CD4-positive, alpha-beta T cell (primary cell): ENCODE data around the gene GLUL. TPM values are rescaled to one million over a fixed set of nuclear protein-coding genes. Genes with fewer than 3 reads are reported as not detected.

Experiments used
- ATAC-seq: fragments of 200-7000 bp; cut with Tn5 transposase; one replicate; pipeline ENCODE4 v1.10.0; 2022; ENCODE audit warnings: mild to moderate bottlenecking; ENCODE audit not compliant: poor library complexity
- CTCF ChIA-PET: fragments of 350-600 bp; sonication (Branson Sonifier 250); formaldehyde crosslinking; loops from one replicate; lab custom pipeline; 2021; ENCODE audit warnings: antibody characterized with exemption, inconsistent platforms; lab: Charles Lee
- POLR2A ChIA-PET: fragments of 350-600 bp; sonication (Branson Sonifier 250); formaldehyde crosslinking; loops from one replicate; lab custom pipeline; 2021; ENCODE audit warnings: antibody characterized with exemption, inconsistent platforms; lab: Charles Lee
- DNase-seq, 14 experiments: peaks; one replicate each; pipeline ENCODE4 v3.0.0-alpha.2; 2013 to 2020; ENCODE audit warnings: mixed read lengths in 2 of 14
- H3K27ac ChIP-seq, 2 donors: one replicate each; pipeline versions ENCODE4 v1.5.1 to v1.7.0; 2013; ENCODE audit warnings: low read length in 2 of 2, low read depth in 1 of 2, mild to moderate bottlenecking in 1 of 2
- H3K27me3 ChIP-seq, 2 experiments: 1 replicate in 1 of 2; 2 replicates in 1 of 2; pipeline versions ENCODE4 v1.6.1 to v1.7.0; 2013; ENCODE audit warnings: low read length in 2 of 2, control low read depth in 1 of 2, mild to moderate bottlenecking in 1 of 2, moderate library complexity in 1 of 2; ENCODE audit not compliant: insufficient read depth in 2 of 2, control insufficient read depth in 1 of 2
- H3K36me3 ChIP-seq: one replicate; pipeline ENCODE4 v1.6.1; 2013; ENCODE audit warnings: low read length, control low read depth; ENCODE audit not compliant: insufficient read depth
- H3K4me1 ChIP-seq: one replicate; pipeline ENCODE4 v1.6.1; 2013; ENCODE audit warnings: low read length, control low read depth; ENCODE audit not compliant: insufficient read depth
- H3K4me3 ChIP-seq: one replicate; pipeline ENCODE4 v1.5.1; 2013; ENCODE audit warnings: mild to moderate bottlenecking, low read length, moderate library complexity
- H3K9me3 ChIP-seq, 2 experiments: 1 replicate in 1 of 2; 2 replicates in 1 of 2; pipeline versions ENCODE4 v1.6.1 to v1.7.0; 2013; ENCODE audit warnings: low read length in 2 of 2, mild to moderate bottlenecking in 2 of 2, control low read depth in 1 of 2, moderate library complexity in 1 of 2; ENCODE audit not compliant: control insufficient read depth in 1 of 2, insufficient read depth in 1 of 2
- H3K27ac Mint-ChIP-seq: one replicate; pipeline ENCODE4 v1.8.0; 2020; ENCODE audit warnings: mixed read lengths
- H3K27me3 Mint-ChIP-seq: one replicate; pipeline ENCODE4 v1.8.0; 2021; ENCODE audit warnings: mixed read lengths
- H3K36me3 Mint-ChIP-seq: one replicate; pipeline ENCODE4 v1.8.0; 2021; ENCODE audit warnings: low read depth, mixed read lengths
- H3K4me1 Mint-ChIP-seq: one replicate; pipeline ENCODE4 v1.8.0; 2021; ENCODE audit warnings: low read depth, mixed read lengths
- H3K4me3 Mint-ChIP-seq: one replicate; pipeline ENCODE4 v1.8.0; 2020; ENCODE audit warnings: mild to moderate bottlenecking, mixed read lengths
- H3K9me3 Mint-ChIP-seq: one replicate; pipeline ENCODE4 v1.8.0; 2020; ENCODE audit warnings: mixed read lengths
- intact Hi-C, 2 experiments: fragments of 100-400 bp; cut with DNase I in 1 of 2; cut with micrococcal nuclease in 1 of 2; formaldehyde crosslinking; loops; one replicate each; pipeline versions ENCODE4 v1.15.1 to v1.9.0; 2023 to 2025; cut with DNase I, micrococcal nuclease
- total RNA-seq, 174 experiments: library from RNA in 2 of 174; stranded (reverse) in 2 of 174; gene quantifications; one replicate each; pipeline ENCODE4 v1.2.3 and lab custom pipeline; 2021 to 2026
- TF ChIP-seq, protein P1 (sequence below): fragments of 200-600 bp; IDR thresholded peaks from one replicate; pipeline ENCODE4 v1.8.0; 2022; ENCODE audit warnings: antibody characterized with exemption, mild to moderate bottlenecking

The GLUL gene
- total RNA-seq, 2 experiments from 2014 or later: 60.4 to 64.0 TPM

DNA sequence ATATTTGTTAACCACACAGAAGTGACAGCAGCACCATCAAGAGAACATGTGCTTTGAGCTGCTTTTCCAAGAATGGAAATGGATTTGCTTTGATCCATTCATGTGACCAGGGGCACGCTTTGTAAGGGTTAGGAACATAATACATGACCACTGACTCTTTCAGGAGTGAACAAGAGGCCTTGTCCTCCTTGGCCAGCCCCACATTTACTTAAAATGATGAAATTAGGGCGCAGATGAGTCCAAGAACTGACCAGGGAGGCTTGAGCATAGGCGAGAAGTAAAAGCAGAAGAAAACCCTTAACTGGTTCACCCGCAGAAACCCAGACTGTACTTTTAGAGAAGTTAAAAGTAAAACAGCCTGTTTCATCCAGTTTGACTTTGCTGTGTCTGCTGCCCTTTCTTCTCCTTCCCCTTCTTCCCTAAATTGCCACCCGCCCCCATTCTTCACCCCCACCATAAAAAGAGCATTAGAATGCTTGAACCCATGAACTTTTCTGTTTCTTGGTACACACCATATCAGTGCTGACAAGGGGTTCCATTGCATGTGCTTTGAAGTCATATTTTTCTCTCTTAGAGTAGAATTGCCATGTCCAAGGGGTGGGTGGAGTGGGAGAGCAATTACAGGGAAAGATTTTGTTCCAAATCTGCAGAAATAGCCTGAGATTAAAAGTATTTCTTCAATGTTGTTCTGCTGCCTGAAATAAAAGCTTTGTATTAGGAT is 2.6 kb upstream of the GLUL start:
- peaks cover 29% of the 10 kb centered on the region for H3K4me1 ChIP-seq
- peak in 1 of 14 experiments; percentile 20 for DNase-seq
- no peaks in the 10 kb centered on the region for H3K36me3 ChIP-seq
- peaks cover 13% of the 10 kb centered on the region for H3K36me3 Mint-ChIP-seq
- H3K27ac Mint-ChIP-seq: no peak overlapping the region
- no peak overlapping the region for H3K27ac ChIP-seq
- TF ChIP-seq, protein P1, sequence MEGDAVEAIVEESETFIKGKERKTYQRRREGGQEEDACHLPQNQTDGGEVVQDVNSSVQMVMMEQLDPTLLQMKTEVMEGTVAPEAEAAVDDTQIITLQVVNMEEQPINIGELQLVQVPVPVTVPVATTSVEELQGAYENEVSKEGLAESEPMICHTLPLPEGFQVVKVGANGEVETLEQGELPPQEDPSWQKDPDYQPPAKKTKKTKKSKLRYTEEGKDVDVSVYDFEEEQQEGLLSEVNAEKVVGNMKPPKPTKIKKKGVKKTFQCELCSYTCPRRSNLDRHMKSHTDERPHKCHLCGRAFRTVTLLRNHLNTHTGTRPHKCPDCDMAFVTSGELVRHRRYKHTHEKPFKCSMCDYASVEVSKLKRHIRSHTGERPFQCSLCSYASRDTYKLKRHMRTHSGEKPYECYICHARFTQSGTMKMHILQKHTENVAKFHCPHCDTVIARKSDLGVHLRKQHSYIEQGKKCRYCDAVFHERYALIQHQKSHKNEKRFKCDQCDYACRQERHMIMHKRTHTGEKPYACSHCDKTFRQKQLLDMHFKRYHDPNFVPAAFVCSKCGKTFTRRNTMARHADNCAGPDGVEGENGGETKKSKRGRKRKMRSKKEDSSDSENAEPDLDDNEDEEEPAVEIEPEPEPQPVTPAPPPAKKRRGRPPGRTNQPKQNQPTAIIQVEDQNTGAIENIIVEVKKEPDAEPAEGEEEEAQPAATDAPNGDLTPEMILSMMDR: no peak
- peak overlapping the region; percentile 44 for H3K4me3 Mint-ChIP-seq
- peaks cover 14% of the 10 kb centered on the region for H3K27me3 Mint-ChIP-seq
- H3K4me1 Mint-ChIP-seq: peaks cover 30% of the 10 kb centered on the region
- no peaks in the 10 kb centered on the region for H3K9me3 Mint-ChIP-seq
- H3K27me3 ChIP-seq: no peaks in the 10 kb centered on the region
- intact Hi-C loops: loop anchor here (5.0 to 10.0 kb wide), 3 partner anchors 367 to 1199 kb away; partner anchors contain the start of gene NPL (in 1 of the 2)
- no peak for ATAC-seq
- POLR2A ChIA-PET: no interaction called here
- no peaks in the 10 kb centered on the region for H3K9me3 ChIP-seq
- no peak overlapping the region for H3K4me3 ChIP-seq
- CTCF ChIA-PET: interaction anchor here (1.2 kb wide), 1 partner anchor 251 kb away, joined by 3 read pairs; no protein-coding TSS in a partner anchor

DNA sequence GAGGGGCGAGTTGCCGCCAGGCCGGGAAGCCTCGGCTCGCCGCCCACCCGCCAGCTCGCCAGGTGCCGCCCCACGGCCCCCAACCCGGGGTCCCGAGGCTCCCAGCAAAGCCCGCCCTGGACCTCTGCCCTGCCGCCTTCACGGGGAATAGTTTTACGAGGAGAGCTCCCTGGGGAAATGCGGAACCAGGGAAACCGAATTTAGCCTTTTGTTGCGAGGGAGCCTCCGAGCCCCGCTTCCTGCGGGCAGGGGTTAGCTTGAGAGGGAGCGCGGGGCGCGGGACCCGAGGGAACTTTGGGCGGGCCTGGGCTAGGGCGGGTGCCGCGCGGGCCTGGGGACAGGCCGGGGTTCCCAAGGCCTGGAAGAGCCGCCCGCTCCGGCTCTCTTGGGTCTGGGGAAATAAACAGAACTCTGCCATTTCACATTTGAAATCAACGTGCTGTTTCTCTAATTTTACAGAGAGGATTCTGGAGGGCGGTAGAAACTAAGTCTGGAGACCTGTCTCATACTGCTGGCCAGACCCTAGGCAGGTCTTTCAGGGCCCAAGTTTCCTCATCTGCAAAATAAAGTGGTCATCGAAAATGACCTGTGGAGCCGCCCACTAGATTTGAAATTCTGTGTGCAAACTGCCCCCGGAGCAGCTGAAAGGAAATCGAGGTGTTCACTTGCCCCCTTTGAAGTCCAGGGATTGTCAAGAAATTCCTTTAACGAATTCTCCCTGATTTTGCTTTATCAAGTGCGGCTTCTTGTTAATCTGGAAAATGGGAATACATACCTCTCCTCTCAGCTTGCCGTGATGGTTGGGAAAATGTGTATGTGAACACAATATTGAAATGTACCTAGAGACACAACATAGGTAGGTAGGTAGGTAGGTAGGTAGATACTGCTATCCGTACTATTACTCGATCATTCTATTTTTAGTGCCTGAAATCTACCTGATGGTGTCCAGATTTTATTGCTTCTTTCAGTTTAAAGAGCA is 749 bp upstream of the GLUL start:
- POLR2A ChIA-PET: interaction anchor here (0.7 to 1.7 kb wide), 4 partner anchors 10 to 305 kb away, joined by 3 to 10 read pairs (median 3); no protein-coding TSS in a partner anchor
- peak overlapping the region in 1 of 2 donors; percentile 17 for H3K27ac ChIP-seq
- TF ChIP-seq, protein P1: no peak

DNA sequence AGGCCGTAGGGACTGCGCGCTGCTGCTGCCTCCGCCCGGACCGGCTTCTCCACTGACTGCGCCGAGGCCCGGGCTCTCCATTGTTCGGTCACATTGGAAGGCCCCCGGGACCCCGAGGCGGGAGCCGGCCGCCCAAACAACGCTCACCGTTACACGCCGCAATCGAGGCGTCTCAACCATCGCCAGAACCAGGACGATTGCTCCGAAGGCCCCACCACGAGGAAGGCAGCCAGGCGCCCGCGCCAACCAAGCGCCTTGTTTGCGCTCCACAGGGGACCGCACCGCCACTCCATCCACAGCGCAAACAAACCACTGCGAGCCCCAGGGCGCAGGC is 595 bp downstream of the GLUL start:
- DNase-seq (peak in 1 of 14 experiments; percentile 23), ATAC-seq (no peak)
- peak overlapping the region; percentile 79 for H3K4me3 ChIP-seq
- H3K9me3 ChIP-seq: no peaks in the 10 kb centered on the region
- Mint-ChIP-seq H3K27ac (peak overlapping the region; percentile 83), H3K4me1 (peaks cover 33% of the 10 kb centered on the region), H3K36me3 (peaks cover 37% of the 10 kb centered on the region), H3K4me3 (peak overlapping the region; percentile 94), H3K9me3 (no peaks in the 10 kb centered on the region), H3K27me3 (peaks cover 8% of the 10 kb centered on the region)
- ChIA-PET POLR2A (interaction anchor here (1.0 kb wide), 2 partner anchors 156 to 248 kb away, joined by 3 read pairs; no protein-coding TSS in a partner anchor), CTCF (interaction anchor here (0.6 to 1.4 kb wide), 2 partner anchors 248 to 410 kb away, joined by 3 to 10 read pairs; no protein-coding TSS in a partner anchor)
- H3K27me3 ChIP-seq: no peaks in the 10 kb centered on the region
- intact Hi-C loops: loop anchor here (5.0 to 10.0 kb wide), 3 partner anchors 364 to 1196 kb away; partner anchors contain the start of gene NPL (in 1 of the 2)
- H3K27ac ChIP-seq: no peak overlapping the region
- peaks cover 20% of the 10 kb centered on the region for H3K36me3 ChIP-seq
- peaks cover 27% of the 10 kb centered on the region for H3K4me1 ChIP-seq
- TF ChIP-seq, protein P1: no peak

More for the DNA sequence above, 749 bp upstream of the GLUL start:
- peaks cover 38% of the 10 kb centered on the region for H3K4me1 Mint-ChIP-seq
- H3K4me3 ChIP-seq: peak overlapping the region; percentile 79
- peaks cover 14% of the 10 kb centered on the region for H3K27me3 Mint-ChIP-seq
- peaks cover 24% of the 10 kb centered on the region for H3K36me3 Mint-ChIP-seq
- intact Hi-C loops: loop anchor here (5.0 to 10.0 kb wide), 3 partner anchors 365 to 1198 kb away; partner anchors contain the start of gene NPL (in 1 of the 2)
- DNase-seq (peak in 9 of 14 experiments; percentile 3 to 49 (median 16)), ATAC-seq (no peak)
- H3K9me3 Mint-ChIP-seq: no peaks in the 10 kb centered on the region
- H3K4me1 ChIP-seq: peaks cover 29% of the 10 kb centered on the region
- H3K4me3 Mint-ChIP-seq: peak overlapping the region; percentile 82
- H3K27ac Mint-ChIP-seq: peak overlapping the region; percentile 62
- H3K27me3 ChIP-seq: no peaks in the 10 kb centered on the region
- H3K9me3 ChIP-seq: no peaks in the 10 kb centered on the region
- CTCF ChIA-PET: interaction anchor here (0.9 to 1.0 kb wide), 2 partner anchors 249 to 307 kb away, joined by 4 read pairs; no protein-coding TSS in a partner anchor
- H3K36me3 ChIP-seq: peaks cover 6% of the 10 kb centered on the region
